Renal cortex interstitium (tissue), 11 donors: ENCODE data around the gene BCAR3. TPM values are rescaled to one million over a fixed set of nuclear protein-coding genes. Genes with fewer than 3 reads are reported as not detected.

Experiments
- DNase-seq, 11 donors: peaks; one replicate each; pipeline ENCODE4 v3.0.0-alpha.2; 2013; ENCODE audit warnings: low read depth in 9 of 11, low spot score in 4 of 11; ENCODE audit errors: extremely low read depth in 1 of 11
- polyA plus RNA-seq, 3 donors: library from polyadenylated mRNA; unstranded; fragments of 120-200 nt; gene quantifications; one replicate each; pipeline ENCODE4 v1.2.1, GENCODE V29; 2013; ENCODE audit not compliant: insufficient read length in 3 of 3

The BCAR3 gene
- polyA plus RNA-seq, 3 donors = 22.4 to 24.5 (median 23.1) TPM

- no peak for DNase-seq
Observed at GRCh38 chr1:93592551-93592949, 89.1 kb downstream of the BCAR3 start.

- DNase-seq = peak in 10 of 11 donors; percentile 67 to 87 (median 79)
Observed at GRCh38 chr1:93591676-93592550, 89.7 kb downstream of the BCAR3 start.

- peak in 1 of 11 donors; percentile 61 for DNase-seq
Observed at GRCh38 chr1:93591291-93591675, 90.4 kb downstream of the BCAR3 start.

GRCh38 chr1:93588955-93589354 is 92.7 kb downstream of the BCAR3 start:
- no peak for DNase-seq

- DNase-seq = no peak
Observed at GRCh38 chr1:93588206-93588605, 93.4 kb downstream of the BCAR3 start.

GRCh38 chr1:93587354-93587753 is 94.3 kb downstream of the BCAR3 start:
- no peak for DNase-seq

- DNase-seq = no peak
Observed at GRCh38 chr1:93585059-93585966, 96.3 kb downstream of the BCAR3 start.

- peak in 1 of 11 donors; percentile 51 for DNase-seq
Observed at GRCh38 chr1:93584261-93585003, 97.2 kb downstream of the BCAR3 start.

GRCh38 chr1:93581917-93582850 is 99.5 kb downstream of the BCAR3 start:
- no peak for DNase-seq

GRCh38 chr1:93579891-93580290 is 101.7 kb downstream of the BCAR3 start:
- no peak for DNase-seq

- no peak for DNase-seq
Observed at GRCh38 chr1:93578911-93579825, 102.5 kb downstream of the BCAR3 start.

GRCh38 chr1:93578433-93578830 is 103.2 kb downstream of the BCAR3 start:
- DNase-seq = no peak

- no peak for DNase-seq
Observed at GRCh38 chr1:93577536-93578432, 103.9 kb downstream of the BCAR3 start.

GRCh38 chr1:93576746-93577145 is 104.9 kb downstream of the BCAR3 start:
- DNase-seq = no peak

- DNase-seq = no peak
Observed at GRCh38 chr1:93576346-93576745, 105.3 kb downstream of the BCAR3 start.

- no peak for DNase-seq
Observed at GRCh38 chr1:93575621-93576284, 105.9 kb downstream of the BCAR3 start.
